NT2/D1 (cell line): ENCODE results near the gene DCAF12L2.

Experiments
- SUZ12 ChIP-seq: IDR thresholded peaks from 2 replicates; pipeline ENCODE4 v1.6.1; 2011; ENCODE audit not compliant: insufficient read length, insufficient read depth; ENCODE audit errors: extremely low read depth
- ZNF274 ChIP-seq: IDR thresholded peaks from 2 replicates; pipeline ENCODE4 v1.6.1; 2011; ENCODE audit warnings: mild to moderate bottlenecking, low read depth, low read length

- TF ChIP-seq ZNF274 (no peak), SUZ12 (no peak)
Measured at GRCh38 chrX:126177133-126177840, 11.2 kb upstream of the DCAF12L2 start.
